Common myeloid progenitor, CD34-positive (primary cell): ENCODE data around the gene ABLIM2.

ENCODE experiments used
- CTCF ChIA-PET: fragments of 350-600 bp; sonication (Branson Sonifier 250); formaldehyde crosslinking; loops from one replicate; lab custom pipeline; 2021; ENCODE audit warnings: antibody characterized with exemption; lab: Charles Lee
- POLR2A ChIA-PET: fragments of 350-600 bp; sonication (Branson Sonifier 250); formaldehyde crosslinking; loops from one replicate; lab custom pipeline; 2021; ENCODE audit warnings: antibody characterized with exemption; lab: Charles Lee
- DNase-seq, 3 donors: peaks; one replicate each; pipeline versions ENCODE4 v3.0.0 to v3.0.0-alpha.2; 2013
- H3K27ac ChIP-seq, 2 experiments: 1 replicate in 1 of 2; 2 replicates in 1 of 2; pipeline ENCODE4 v1.7.0; 2013; ENCODE audit warnings: inconsistent platforms in 2 of 2, low read length in 2 of 2, mild to moderate bottlenecking in 2 of 2, low read depth in 1 of 2, moderate library complexity in 1 of 2; ENCODE audit not compliant: severe bottlenecking in 2 of 2, insufficient read depth in 1 of 2, poor library complexity in 1 of 2
- H3K27me3 ChIP-seq, 5 experiments: replicated peaks in 2 of 5; 1 replicate in 3 of 5; 2 replicates in 2 of 5; pipeline versions ENCODE4 v1.6.1 to v1.7.0; 2013; ENCODE audit warnings: low read length in 4 of 5, mild to moderate bottlenecking in 2 of 5, moderate library complexity in 2 of 5, inconsistent platforms in 1 of 5; ENCODE audit not compliant: insufficient read depth in 5 of 5, control insufficient read depth in 4 of 5
- H3K36me3 ChIP-seq, 4 experiments: 1 replicate in 2 of 4; 2 replicates in 2 of 4; pipeline versions ENCODE4 v1.6.1 to v1.7.0; 2013; ENCODE audit warnings: low read length in 3 of 4, control low read depth in 1 of 4, mild to moderate bottlenecking in 1 of 4; ENCODE audit not compliant: control insufficient read depth in 4 of 4, insufficient read depth in 4 of 4
- H3K4me1 ChIP-seq, 4 experiments: 1 replicate in 3 of 4; 2 replicates in 1 of 4; pipeline versions ENCODE4 v1.6.1 to v1.7.1; 2013; ENCODE audit warnings: low read length in 3 of 4, mild to moderate bottlenecking in 3 of 4, control low read depth in 1 of 4, inconsistent platforms in 1 of 4, moderate library complexity in 1 of 4; ENCODE audit not compliant: control insufficient read depth in 4 of 4, insufficient read depth in 4 of 4; ENCODE audit errors: control extremely low read depth in 1 of 4
- H3K4me3 ChIP-seq, 7 experiments: 1 replicate in 4 of 7; 2 replicates in 3 of 7; pipeline versions ENCODE4 v1.5.1 to v1.7.0; 2013; ENCODE audit warnings: mild to moderate bottlenecking in 7 of 7, low read length in 6 of 7, moderate library complexity in 6 of 7, inconsistent platforms in 2 of 7, low read depth in 2 of 7, control low read depth in 1 of 7; ENCODE audit not compliant: insufficient read depth in 4 of 7, control insufficient read depth in 1 of 7; ENCODE audit errors: extremely low read depth in 1 of 7
- H3K9me3 ChIP-seq, 5 experiments: 1 replicate in 4 of 5; 2 replicates in 1 of 5; pipeline versions ENCODE4 v1.6.1 to v1.7.1; 2013; ENCODE audit warnings: low read length in 4 of 5, mild to moderate bottlenecking in 2 of 5, inconsistent platforms in 1 of 5, low read depth in 1 of 5, moderate library complexity in 1 of 5; ENCODE audit not compliant: control insufficient read depth in 4 of 5, insufficient read depth in 2 of 5; ENCODE audit errors: control extremely low read depth in 1 of 5
- WGBS: methylation state at CpG from one replicate; pipeline ENCODE4 v1.1.5; 2013; ENCODE audit not compliant: insufficient coverage; 5-methylcytosine and 5-hydroxymethylcytosine counted together

Gene ABLIM2

GRCh38 chr4:7992846-7993245 is 165.8 kb downstream of the ABLIM2 start:
- CTCF ChIA-PET, result no interaction called here
- Histone ChIP-seq H3K27ac (no peak overlapping the region), H3K27me3 (peaks cover 0 to 18% (median 0%) of the 10 kb centered on the region in 5 experiments), H3K9me3 (peaks cover 0 to 16% (median 4%) of the 10 kb centered on the region in 5 experiments), H3K36me3 (no peaks in the 10 kb centered on the region), H3K4me1 (no peaks in the 10 kb centered on the region), H3K4me3 (no peak overlapping the region)
- DNase-seq, result no peak
- POLR2A ChIA-PET, result no interaction called here
- 74% methylated on average over 8 of the region's 11 CpGs for WGBS

DNA sequence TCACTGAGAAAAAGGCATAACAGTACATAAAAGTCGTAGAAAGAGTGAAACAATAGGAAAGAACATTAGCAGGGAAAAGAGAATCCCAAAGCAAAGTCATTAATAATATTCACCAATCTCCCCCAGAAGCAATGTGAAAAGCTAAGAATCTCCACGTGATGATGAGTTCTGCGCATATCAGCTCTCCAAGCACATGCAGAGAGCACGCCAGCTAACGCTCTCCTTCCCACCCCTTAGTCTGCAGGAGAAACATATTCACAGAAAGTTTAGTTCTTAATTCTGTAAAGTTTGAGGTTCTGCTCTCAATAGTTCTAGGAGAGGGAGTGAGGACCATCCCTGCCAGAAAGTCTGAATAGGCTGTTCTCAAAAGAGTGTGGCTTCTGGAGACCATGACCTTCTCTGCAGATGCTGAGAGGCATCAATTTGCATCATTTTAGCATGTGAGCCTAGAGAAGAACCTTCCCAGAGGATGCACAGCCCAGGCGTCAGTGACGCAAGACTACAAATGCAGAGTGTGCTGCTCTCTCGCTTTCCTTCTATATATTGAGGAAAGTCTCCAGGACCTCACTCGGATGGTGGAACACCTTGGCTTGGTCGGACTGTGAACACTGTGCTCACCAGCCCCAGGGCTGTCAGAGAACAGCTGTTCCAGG is 167.7 kb downstream of the ABLIM2 start:
- Histone ChIP-seq H3K9me3 (peaks cover 0 to 10% (median 4%) of the 10 kb centered on the region in 5 experiments), H3K27ac (no peak overlapping the region), H3K4me1 (no peaks in the 10 kb centered on the region), H3K4me3 (no peak overlapping the region), H3K36me3 (no peaks in the 10 kb centered on the region), H3K27me3 (peaks cover 0 to 21% (median 5%) of the 10 kb centered on the region in 5 experiments)
- no peak for DNase-seq
- WGBS, result 96% methylated on average over 10 of the region's 10 CpGs
- CTCF ChIA-PET, result interaction anchor here (1.0 to 1.5 kb wide), 2 partner anchors 188 to 228 kb away, joined by 3 read pairs; no protein-coding TSS in a partner anchor
- POLR2A ChIA-PET, result no interaction called here

DNA sequence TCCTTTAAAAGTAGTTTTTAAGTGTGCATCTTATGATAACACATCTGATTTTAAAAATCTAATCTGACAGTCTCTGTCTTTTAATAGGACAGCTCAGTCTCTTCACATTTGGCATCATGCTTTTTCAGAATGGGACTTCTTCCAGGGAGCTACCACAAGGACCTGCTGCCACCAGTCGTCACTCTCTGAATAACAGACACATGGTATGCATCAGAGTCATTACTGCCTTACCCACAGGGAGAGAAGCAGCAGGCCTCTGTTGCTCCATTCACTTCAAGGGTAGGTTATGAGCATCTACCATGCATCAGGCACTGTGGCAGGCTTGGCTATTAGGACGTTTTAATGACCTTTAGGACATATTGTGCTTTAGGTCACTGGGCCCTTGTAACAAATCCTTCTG is 169.0 kb downstream of the ABLIM2 start:
- ChIA-PET CTCF (interaction anchor here (1.1 to 5.3 kb wide), 2 partner anchors 74 to 185 kb away, joined by 3 to 73 read pairs; no protein-coding TSS in a partner anchor), POLR2A (no interaction called here)
- Histone ChIP-seq H3K27ac (no peak overlapping the region), H3K27me3 (peaks cover 0 to 31% (median 5%) of the 10 kb centered on the region in 5 experiments), H3K4me3 (no peak overlapping the region), H3K36me3 (no peaks in the 10 kb centered on the region), H3K9me3 (peaks cover 0 to 5% (median 4%) of the 10 kb centered on the region in 5 experiments), H3K4me1 (peaks cover 0 to 1% (median 0%) of the 10 kb centered on the region in 4 experiments)
- DNase-seq, result no peak
- 92% methylated on average over 1 of the region's 2 CpGs for WGBS

GRCh38 chr4:7988437-7988836 is 170.2 kb downstream of the ABLIM2 start:
- peaks cover 0 to 42% (median 8%) of the 10 kb centered on the region in 5 experiments for H3K27me3 ChIP-seq
- POLR2A ChIA-PET, result no interaction called here
- peaks cover 0 to 1% (median 0%) of the 10 kb centered on the region in 4 experiments for H3K4me1 ChIP-seq
- H3K36me3 ChIP-seq, result no peaks in the 10 kb centered on the region
- H3K4me3 ChIP-seq, result no peak overlapping the region
- H3K27ac ChIP-seq, result no peak overlapping the region
- H3K9me3 ChIP-seq, result peaks cover 0 to 5% (median 4%) of the 10 kb centered on the region in 5 experiments
- no CpG with 5 or more reads among the region's 1 CpG for WGBS
- no peak for DNase-seq
- CTCF ChIA-PET, result interaction anchor here (0.6 to 5.3 kb wide), 13 partner anchors 20 to 230 kb away, joined by 3 to 73 read pairs (median 3); no protein-coding TSS in a partner anchor

DNA sequence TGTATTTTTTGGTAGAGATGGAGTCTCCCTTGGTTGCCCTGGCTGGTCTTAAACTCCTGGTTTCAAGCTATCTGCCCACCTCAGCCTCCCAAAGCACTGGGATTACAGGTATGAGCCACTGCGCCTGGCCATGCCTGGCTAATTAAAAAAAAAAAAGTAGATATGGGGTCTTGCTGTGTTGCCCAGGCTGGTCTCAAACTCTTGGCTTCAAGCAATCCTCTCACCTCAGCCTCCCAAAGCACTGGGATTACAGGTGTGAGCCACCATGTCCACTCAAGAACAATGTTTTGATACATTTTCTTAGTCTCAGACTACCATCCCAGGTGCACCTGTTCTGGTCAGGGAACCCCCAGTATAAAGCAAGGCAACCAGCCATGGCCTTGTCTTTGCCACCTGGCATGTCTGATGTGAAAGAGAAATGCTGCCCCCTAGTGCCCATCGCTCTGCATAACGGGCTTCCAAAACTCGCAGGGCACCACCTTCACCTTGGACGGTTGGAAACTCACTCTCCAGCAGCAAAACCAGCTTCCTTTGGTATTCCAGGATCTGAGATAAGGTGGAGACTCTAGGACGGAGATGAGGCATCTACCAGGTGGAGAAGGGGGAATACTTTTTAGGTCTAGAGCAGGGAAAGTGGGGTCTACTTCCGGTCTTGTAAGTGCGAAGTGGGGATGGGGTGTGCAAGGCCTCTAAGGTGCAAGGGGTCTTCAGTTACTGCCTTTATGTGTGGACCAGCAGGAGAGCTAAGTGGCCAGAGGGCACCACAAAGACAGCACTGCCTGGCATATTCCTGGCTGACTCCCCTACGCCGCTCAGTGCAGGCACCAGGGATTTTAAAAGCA is 171.2 kb downstream of the ABLIM2 start:
- Histone ChIP-seq H3K4me1 (peaks cover 0 to 1% (median 0%) of the 10 kb centered on the region in 4 experiments), H3K27ac (no peak overlapping the region), H3K4me3 (no peak overlapping the region), H3K36me3 (no peaks in the 10 kb centered on the region), H3K27me3 (peaks cover 0 to 49% (median 8%) of the 10 kb centered on the region in 5 experiments), H3K9me3 (peaks cover 0 to 5% (median 4%) of the 10 kb centered on the region in 5 experiments)
- peak; percentile 62 to 79 (median 69) for DNase-seq
- WGBS, result 73% methylated on average over 5 of the region's 10 CpGs
- ChIA-PET POLR2A (interaction anchor here (0.6 kb wide), 1 partner anchor 427 kb away, joined by 3 read pairs; no protein-coding TSS in a partner anchor), CTCF (interaction anchor here (0.6 to 5.3 kb wide), 17 partner anchors 17 to 228 kb away, joined by 3 to 73 read pairs (median 3); no protein-coding TSS in a partner anchor)

DNA sequence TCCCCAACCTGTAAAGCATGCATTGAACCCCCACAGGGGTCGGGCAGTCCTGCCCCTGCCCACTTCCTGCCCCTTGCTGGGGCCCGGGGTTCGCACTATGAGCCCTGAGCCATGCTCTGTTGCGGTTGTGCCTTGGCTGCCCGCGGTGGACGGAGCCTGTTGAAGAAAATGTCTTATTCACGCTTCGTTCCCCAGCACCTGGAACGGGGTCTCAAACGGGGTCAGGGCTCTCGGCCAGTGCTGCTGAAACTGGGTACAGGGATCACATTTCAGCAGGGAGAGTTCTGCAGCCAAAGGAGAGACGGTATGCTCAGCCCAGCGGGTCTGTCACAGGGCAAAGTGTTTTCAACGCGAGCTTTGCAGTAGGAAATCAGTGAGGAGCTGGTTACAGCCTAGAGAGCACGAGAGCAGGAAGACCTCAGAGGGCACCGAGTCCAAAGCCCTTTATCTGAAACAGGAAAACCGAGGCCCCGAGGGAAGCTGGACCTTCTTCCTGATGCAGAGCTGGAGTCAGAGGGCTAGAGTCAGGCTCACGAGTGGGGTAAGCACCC is 172.6 kb downstream of the ABLIM2 start:
- DNase-seq, result no peak
- peaks cover 0 to 1% (median 0%) of the 10 kb centered on the region in 4 experiments for H3K4me1 ChIP-seq
- CTCF ChIA-PET, result interaction anchor here (0.7 to 5.3 kb wide), 9 partner anchors 15 to 224 kb away, joined by 3 to 73 read pairs (median 5); no protein-coding TSS in a partner anchor
- POLR2A ChIA-PET, result no interaction called here
- no peaks in the 10 kb centered on the region for H3K36me3 ChIP-seq
- peaks cover 0 to 5% (median 4%) of the 10 kb centered on the region in 5 experiments for H3K9me3 ChIP-seq
- peaks cover 0 to 58% (median 8%) of the 10 kb centered on the region in 5 experiments for H3K27me3 ChIP-seq
- WGBS, result 9% methylated on average over 20 of the region's 21 CpGs
- H3K27ac ChIP-seq, result no peak overlapping the region
- H3K4me3 ChIP-seq, result no peak overlapping the region
